Measurements from ENCODE around the gene KIT. TPM values are rescaled to one million over a fixed set of nuclear protein-coding genes. Genes with fewer than 3 reads are reported as not detected.

The KIT gene
- total RNA-seq, 1 donor from 2014 or later = 11.6 TPM

GRCh38 chr4:54654753-54655152 lies 3.0 kb upstream of the KIT start:
- H3K4me1 Mint-ChIP-seq (ENCODE audit: unreplicated experiment) = peaks cover 14% of the 10 kb centered on the region
- no peaks in the 10 kb centered on the region for H3K9me3 Mint-ChIP-seq (ENCODE audit: unreplicated experiment)
- H3K27ac Mint-ChIP-seq (ENCODE audit: unreplicated experiment) = no peak overlapping the region
- no peak for TF ChIP-seq CTCF (IDR thresholded peaks at IDR 0.05)
- H3K36me3 Mint-ChIP-seq (ENCODE audit: unreplicated experiment) = no peaks in the 10 kb centered on the region
- no peak overlapping the region for H3K4me3 Mint-ChIP-seq (ENCODE audit: unreplicated experiment)
- DNase-seq (ENCODE audit: extremely low spot score, unreplicated experiment) = no peak
- H3K27me3 Mint-ChIP-seq (ENCODE audit: unreplicated experiment) = peaks cover 14% of the 10 kb centered on the region

- no peak for DNase-seq (ENCODE audit: extremely low spot score, unreplicated experiment)
- no peak overlapping the region for H3K27ac Mint-ChIP-seq (ENCODE audit: unreplicated experiment)
- H3K4me1 Mint-ChIP-seq (ENCODE audit: unreplicated experiment) = peaks cover 37% of the 10 kb centered on the region
- no peaks in the 10 kb centered on the region for H3K9me3 Mint-ChIP-seq (ENCODE audit: unreplicated experiment)
- peaks cover 12% of the 10 kb centered on the region for H3K27me3 Mint-ChIP-seq (ENCODE audit: unreplicated experiment)
- no peaks in the 10 kb centered on the region for H3K36me3 Mint-ChIP-seq (ENCODE audit: unreplicated experiment)
- TF ChIP-seq CTCF (IDR thresholded peaks at IDR 0.05) = no peak
- peak overlapping the region; percentile 84 for H3K4me3 Mint-ChIP-seq (ENCODE audit: unreplicated experiment)
Observed at GRCh38 chr4:54657185-54657550, 589 bp upstream of the KIT start.

- Mint-ChIP-seq H3K4me3 (ENCODE audit: unreplicated experiment) (peak overlapping the region; percentile 84), H3K36me3 (ENCODE audit: unreplicated experiment) (no peaks in the 10 kb centered on the region), H3K9me3 (ENCODE audit: unreplicated experiment) (no peaks in the 10 kb centered on the region), H3K4me1 (ENCODE audit: unreplicated experiment) (peaks cover 50% of the 10 kb centered on the region), H3K27ac (ENCODE audit: unreplicated experiment) (no peak overlapping the region), H3K27me3 (ENCODE audit: unreplicated experiment) (peaks cover 10% of the 10 kb centered on the region)
- peak; percentile 85 for DNase-seq (ENCODE audit: extremely low spot score, unreplicated experiment)
- peak; percentile 49 for TF ChIP-seq CTCF (IDR thresholded peaks at IDR 0.05)
Observed at GRCh38 chr4:54658252-54659093, 716 bp downstream of the KIT start.

- Mint-ChIP-seq H3K4me1 (ENCODE audit: unreplicated experiment) (peaks cover 56% of the 10 kb centered on the region), H3K36me3 (ENCODE audit: unreplicated experiment) (no peaks in the 10 kb centered on the region), H3K9me3 (ENCODE audit: unreplicated experiment) (no peaks in the 10 kb centered on the region), H3K4me3 (ENCODE audit: unreplicated experiment) (peak overlapping the region; percentile 84), H3K27ac (ENCODE audit: unreplicated experiment) (peak overlapping the region; percentile 40), H3K27me3 (ENCODE audit: unreplicated experiment) (peaks cover 5% of the 10 kb centered on the region)
- no peak for TF ChIP-seq CTCF (IDR thresholded peaks at IDR 0.05)
- no peak for DNase-seq (ENCODE audit: extremely low spot score, unreplicated experiment)
Observed at GRCh38 chr4:54659313-54659712, 1.6 kb downstream of the KIT start.

GRCh38 chr4:54659749-54660535 lies 2.2 kb downstream of the KIT start:
- peaks cover 56% of the 10 kb centered on the region for H3K4me1 Mint-ChIP-seq (ENCODE audit: unreplicated experiment)
- no peak for DNase-seq (ENCODE audit: extremely low spot score, unreplicated experiment)
- H3K27me3 Mint-ChIP-seq (ENCODE audit: unreplicated experiment) = peaks cover 5% of the 10 kb centered on the region
- H3K9me3 Mint-ChIP-seq (ENCODE audit: unreplicated experiment) = no peaks in the 10 kb centered on the region
- no peak overlapping the region for H3K27ac Mint-ChIP-seq (ENCODE audit: unreplicated experiment)
- no peaks in the 10 kb centered on the region for H3K36me3 Mint-ChIP-seq (ENCODE audit: unreplicated experiment)
- no peak for TF ChIP-seq CTCF (IDR thresholded peaks at IDR 0.05)
- peak overlapping the region; percentile 84 for H3K4me3 Mint-ChIP-seq (ENCODE audit: unreplicated experiment)
